ENCODE results near the gene RMND1. TPM values are rescaled to one million over a fixed set of nuclear protein-coding genes. Genes with fewer than 3 reads are reported as not detected.

Gene RMND1
- total RNA-seq, 2 experiments from 2014 or later = 19.0 to 19.7 TPM

GRCh38 chr6:151445482-151445881 is 6.4 kb downstream of the RMND1 start:
- H3K4me3 Mint-ChIP-seq = no peak overlapping the region
- no peaks in the 10 kb centered on the region for H3K27me3 Mint-ChIP-seq
- POLR2A ChIA-PET = no interaction called here
- no peak for TF ChIP-seq CTCF (IDR thresholded peaks at IDR 0.05)
- peaks cover 41% of the 10 kb centered on the region for H3K4me1 Mint-ChIP-seq (ENCODE audit: low read depth)
- ATAC-seq = no peak
- peaks cover 13% of the 10 kb centered on the region for H3K36me3 Mint-ChIP-seq (ENCODE audit: low read depth)
- CTCF ChIA-PET = interaction anchor here (2.4 kb wide), 1 partner anchor 39 kb away, joined by 8 read pairs; no protein-coding TSS in a partner anchor
- intact Hi-C loops (cut with micrococcal nuclease) = no loop called here
- H3K9me3 Mint-ChIP-seq = no peaks in the 10 kb centered on the region
- no peak for DNase-seq
- no peak overlapping the region for H3K27ac Mint-ChIP-seq

GRCh38 chr6:151443911-151444621 is 7.9 kb downstream of the RMND1 start:
- no peak for TF ChIP-seq CTCF (IDR thresholded peaks at IDR 0.05)
- no peaks in the 10 kb centered on the region for H3K27me3 Mint-ChIP-seq
- peaks cover 9% of the 10 kb centered on the region for H3K36me3 Mint-ChIP-seq (ENCODE audit: low read depth)
- H3K4me1 Mint-ChIP-seq (ENCODE audit: low read depth) = peaks cover 43% of the 10 kb centered on the region
- DNase-seq (no peak), ATAC-seq (no peak)
- H3K27ac Mint-ChIP-seq = no peak overlapping the region
- ChIA-PET CTCF (interaction anchor here (2.4 kb wide), 1 partner anchor 38 kb away, joined by 8 read pairs; no protein-coding TSS in a partner anchor), POLR2A (no interaction called here)
- H3K4me3 Mint-ChIP-seq = no peak overlapping the region
- intact Hi-C loops (cut with micrococcal nuclease) = no loop called here
- H3K9me3 Mint-ChIP-seq = no peaks in the 10 kb centered on the region

GRCh38 chr6:151443454-151443853 is 8.5 kb downstream of the RMND1 start:
- Mint-ChIP-seq H3K4me1 (ENCODE audit: low read depth) (peaks cover 41% of the 10 kb centered on the region), H3K4me3 (no peak overlapping the region)
- intact Hi-C loops (cut with micrococcal nuclease) = no loop called here

GRCh38 chr6:151442371-151442770 is 9.6 kb downstream of the RMND1 start:
- peaks cover 41% of the 10 kb centered on the region for H3K4me1 Mint-ChIP-seq (ENCODE audit: low read depth)
- no peak overlapping the region for H3K4me3 Mint-ChIP-seq
- H3K9me3 Mint-ChIP-seq = no peaks in the 10 kb centered on the region
- no peak overlapping the region for H3K27ac Mint-ChIP-seq
- CTCF ChIA-PET = interaction anchor here (1.0 kb wide), 1 partner anchor 682 kb away, joined by 3 read pairs; no protein-coding TSS in a partner anchor
- no peaks in the 10 kb centered on the region for H3K27me3 Mint-ChIP-seq
- DNase-seq = no peak
- ATAC-seq = no peak
- POLR2A ChIA-PET = interaction anchor here (4.8 kb wide), 1 partner anchor 9 kb away, joined by 24 read pairs; the partner anchor contains the start of gene RMND1
- peaks cover 12% of the 10 kb centered on the region for H3K36me3 Mint-ChIP-seq (ENCODE audit: low read depth)
- intact Hi-C loops (cut with micrococcal nuclease) = no loop called here
- TF ChIP-seq CTCF (IDR thresholded peaks at IDR 0.05) = no peak

More at GRCh38 chr6:151443454-151443853, 8.5 kb downstream of the RMND1 start:
- peaks cover 9% of the 10 kb centered on the region for H3K36me3 Mint-ChIP-seq (ENCODE audit: low read depth)
- DNase-seq (no peak), ATAC-seq (no peak)
- H3K27ac Mint-ChIP-seq = no peak overlapping the region
- H3K9me3 Mint-ChIP-seq = no peaks in the 10 kb centered on the region
- H3K27me3 Mint-ChIP-seq = no peaks in the 10 kb centered on the region
- CTCF ChIA-PET = no interaction called here
- POLR2A ChIA-PET = no interaction called here
- no peak for TF ChIP-seq CTCF (IDR thresholded peaks at IDR 0.05)

Data from activated CD8-positive, alpha-beta T cell treated with anti-CD3 and anti-CD28 coated beads for 36 hours (primary cell).